ENCODE measurements around the gene MRPL42.

The MRPL42 gene

DNA sequence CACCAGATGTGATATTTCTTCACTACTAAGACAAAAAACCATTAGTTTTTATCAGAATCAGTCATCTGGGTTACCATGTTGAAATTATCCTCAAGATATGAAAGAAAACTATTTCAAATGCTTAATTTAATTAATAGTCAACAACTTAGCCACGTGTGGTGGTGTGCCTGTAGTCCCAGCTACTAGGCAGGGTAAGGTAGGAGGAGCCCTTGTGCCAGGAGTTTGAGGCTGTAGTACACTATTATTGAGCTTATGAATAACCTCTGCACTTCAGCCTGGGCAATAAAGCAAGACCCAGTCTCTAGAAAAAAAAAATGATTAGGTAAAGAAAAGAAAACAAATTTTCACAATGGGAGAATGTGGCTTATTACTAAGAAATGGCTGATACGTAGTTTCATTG lies 33.4 kb downstream of the MRPL42 start:
- no peak for DNase-seq

- DNase-seq: peak in 1 of 2 experiments; percentile 2
Measured at GRCh38 chr12:93502802-93503623, 35.7 kb downstream of the MRPL42 start.

GRCh38 chr12:93507165-93507564 lies 39.9 kb downstream of the MRPL42 start:
- no peak for DNase-seq

GRCh38 chr12:93509506-93509905 lies 42.2 kb downstream of the MRPL42 start:
- DNase-seq: no peak

DNA sequence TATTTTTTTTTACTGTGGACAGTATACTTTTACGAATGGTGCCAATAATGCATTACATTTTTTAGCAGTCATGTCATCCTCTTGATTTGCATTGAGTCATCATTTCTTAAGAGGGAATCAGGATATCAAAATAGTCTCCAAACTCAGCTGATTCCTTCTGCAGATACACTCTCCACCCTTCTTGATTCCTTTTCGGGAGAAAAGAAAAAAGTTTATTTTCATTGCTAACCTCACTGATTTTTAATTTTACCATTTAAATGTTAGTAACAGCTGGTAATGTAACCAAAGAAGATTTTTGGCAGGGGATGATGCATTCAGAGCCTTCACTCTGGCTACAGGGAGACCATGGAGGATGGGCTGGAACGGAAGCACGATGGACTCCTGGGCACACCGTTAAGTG lies 47.5 kb downstream of the MRPL42 start:
- no peak for DNase-seq

GRCh38 chr12:93518725-93519124 lies 51.4 kb downstream of the MRPL42 start:
- no peak for DNase-seq

GRCh38 chr12:93519859-93520258 lies 52.5 kb downstream of the MRPL42 start:
- no peak for DNase-seq

- no peak for DNase-seq
Measured at GRCh38 chr12:93520454-93520853, 53.1 kb downstream of the MRPL42 start.

DNA sequence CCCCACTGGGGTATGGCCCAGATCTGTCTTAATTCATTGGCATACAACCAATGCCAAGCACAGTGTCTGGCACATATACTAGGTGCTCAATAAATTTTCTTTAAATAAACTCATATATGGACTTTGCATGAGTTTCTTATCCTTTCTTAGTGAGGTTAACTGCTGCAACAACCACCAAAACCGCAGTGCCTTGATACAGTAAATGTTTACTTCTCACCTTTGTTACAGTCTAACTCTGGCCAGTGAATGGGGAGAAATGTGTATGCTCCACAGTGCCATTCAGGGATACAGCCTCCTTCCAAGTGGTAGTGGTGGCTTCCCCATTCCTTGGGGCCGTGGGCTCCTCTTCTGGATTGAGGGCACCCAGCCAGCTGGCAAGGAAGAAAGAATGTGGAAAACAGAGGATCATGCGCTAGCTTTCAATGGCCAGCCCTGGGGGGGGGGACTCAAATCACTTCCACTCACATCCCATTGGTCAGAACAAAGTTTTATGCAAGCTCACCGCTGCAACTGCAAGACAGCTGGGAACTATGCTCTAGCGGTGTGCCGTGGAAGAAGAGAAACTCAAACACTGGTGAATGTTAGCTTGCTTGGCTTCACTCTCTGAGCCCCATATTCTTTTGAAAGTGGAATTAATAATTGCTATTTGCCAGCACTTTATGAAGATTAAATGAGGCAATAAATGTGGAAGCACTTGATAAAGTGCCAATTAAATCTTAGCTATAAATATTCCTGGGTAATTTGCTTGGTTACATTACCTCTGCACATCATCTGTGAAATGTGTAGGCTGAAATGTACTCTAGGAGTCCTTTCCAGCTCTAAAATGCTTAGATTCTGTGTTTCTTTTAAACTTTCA lies 54.1 kb downstream of the MRPL42 start:
- DNase-seq: no peak

- no peak for DNase-seq
Measured at GRCh38 chr12:93524386-93525133, 57.2 kb downstream of the MRPL42 start.

DNA sequence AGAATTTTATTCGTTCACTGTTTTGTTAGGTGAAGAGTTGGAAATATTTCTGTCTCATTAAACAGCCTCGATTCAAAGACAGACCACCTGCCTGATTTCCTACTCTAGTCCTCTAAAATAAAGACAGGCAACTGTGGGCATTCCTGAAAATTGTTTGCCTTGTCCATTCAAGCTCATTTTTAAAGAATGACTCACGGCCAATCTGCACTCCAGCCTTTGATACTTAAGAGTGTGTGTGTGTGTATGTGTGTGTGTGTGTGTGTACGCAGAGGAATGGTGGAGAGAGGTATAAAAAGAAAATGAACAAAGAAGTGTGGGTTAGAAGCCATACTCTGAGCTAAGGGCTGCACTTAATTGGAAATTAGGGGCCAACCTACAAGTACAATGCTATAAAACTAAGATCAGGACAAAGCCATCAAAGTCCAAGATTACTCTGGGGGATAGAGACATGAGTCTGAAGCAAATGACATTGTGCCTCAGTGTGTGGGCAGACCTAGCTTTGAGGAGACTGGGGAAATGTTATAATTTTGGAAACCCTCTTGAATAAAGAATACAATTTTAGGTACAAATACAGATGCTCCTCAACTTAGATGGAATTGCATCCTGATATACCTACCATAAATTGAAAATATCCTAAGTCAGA lies 59.6 kb downstream of the MRPL42 start:
- no peak for DNase-seq

- no peak for DNase-seq
Measured at GRCh38 chr12:93530358-93530757, 63.0 kb downstream of the MRPL42 start.

- no peak for DNase-seq
Measured at GRCh38 chr12:93533310-93533709, 66.0 kb downstream of the MRPL42 start.

GRCh38 chr12:93536111-93536765 lies 68.9 kb downstream of the MRPL42 start:
- no peak for DNase-seq

DNA sequence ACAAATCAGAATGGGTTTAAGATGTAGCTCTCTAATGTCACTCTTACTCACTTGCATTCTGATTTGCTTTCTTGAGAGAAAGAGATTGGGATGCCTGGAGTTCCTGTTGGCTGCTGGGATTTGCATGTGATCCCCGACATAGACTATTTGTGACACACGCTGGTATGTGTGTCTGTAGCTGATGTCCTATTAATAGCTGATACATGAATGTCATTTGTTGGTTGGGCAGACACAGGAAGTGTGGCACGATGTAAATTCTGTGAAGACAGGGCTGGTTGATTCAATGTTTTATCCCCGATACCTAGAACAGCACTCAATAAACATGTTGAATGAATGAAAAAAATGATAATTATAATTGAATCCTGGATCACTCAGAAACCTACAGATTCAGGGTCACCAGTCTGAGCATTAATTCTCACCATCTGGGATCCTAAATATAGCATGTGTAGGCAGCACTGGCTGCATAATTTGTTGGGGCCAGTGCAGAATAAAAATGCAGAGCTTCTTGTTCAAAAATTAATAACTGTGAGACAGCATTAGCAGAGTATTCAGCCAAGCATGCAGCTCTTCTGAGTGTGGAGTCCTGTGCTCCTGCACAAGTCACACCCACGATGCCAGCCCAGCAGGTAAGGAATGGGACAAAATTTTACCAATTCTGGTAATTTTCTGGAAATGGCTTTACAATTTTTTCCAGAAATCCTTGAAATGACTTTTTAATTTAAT lies 69.6 kb downstream of the MRPL42 start:
- DNase-seq: no peak

- DNase-seq: no peak
Measured at GRCh38 chr12:93537769-93538168, 70.5 kb downstream of the MRPL42 start.

DNA sequence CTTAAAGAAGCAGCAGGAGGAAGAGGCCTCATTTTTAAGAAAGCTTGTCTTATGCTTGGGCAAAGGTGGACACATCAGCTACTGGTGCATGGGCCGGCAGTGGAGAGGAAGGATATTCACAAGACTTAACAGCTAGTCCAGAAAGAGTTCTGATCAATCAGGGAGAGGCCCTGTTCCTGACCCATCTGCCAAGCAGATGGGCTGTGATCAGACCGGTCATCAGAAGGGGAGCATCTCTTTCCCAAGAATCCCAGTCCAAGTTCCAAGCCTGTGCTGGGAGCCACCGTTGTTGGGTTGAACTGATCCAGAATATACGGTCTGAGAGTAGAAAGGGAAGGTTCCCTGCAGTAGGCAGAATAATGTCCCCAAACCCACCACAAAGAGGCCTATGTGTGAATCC lies 72.5 kb downstream of the MRPL42 start:
- no peak for DNase-seq

DNA sequence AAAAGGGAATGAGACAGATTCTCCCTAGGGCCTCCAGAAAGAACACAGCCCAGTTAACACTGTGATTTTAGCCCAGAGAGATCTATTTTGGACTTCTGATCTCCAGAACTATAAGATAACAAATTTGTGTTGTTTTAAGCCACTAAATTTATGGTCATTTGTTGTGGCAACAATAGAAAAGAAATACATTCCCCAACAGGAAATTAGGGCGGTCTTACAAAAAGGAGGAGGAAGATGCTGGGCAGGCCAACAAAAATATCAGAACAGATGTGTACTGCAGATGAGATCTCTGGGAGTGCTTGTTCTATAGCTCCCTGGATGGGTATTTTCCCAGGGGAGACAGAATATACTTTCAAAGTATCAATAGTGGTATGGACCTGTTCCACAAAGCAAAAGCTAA lies 73.2 kb downstream of the MRPL42 start:
- no peak for DNase-seq

GRCh38 chr12:93541578-93542225 lies 74.4 kb downstream of the MRPL42 start:
- no peak for DNase-seq

DNA sequence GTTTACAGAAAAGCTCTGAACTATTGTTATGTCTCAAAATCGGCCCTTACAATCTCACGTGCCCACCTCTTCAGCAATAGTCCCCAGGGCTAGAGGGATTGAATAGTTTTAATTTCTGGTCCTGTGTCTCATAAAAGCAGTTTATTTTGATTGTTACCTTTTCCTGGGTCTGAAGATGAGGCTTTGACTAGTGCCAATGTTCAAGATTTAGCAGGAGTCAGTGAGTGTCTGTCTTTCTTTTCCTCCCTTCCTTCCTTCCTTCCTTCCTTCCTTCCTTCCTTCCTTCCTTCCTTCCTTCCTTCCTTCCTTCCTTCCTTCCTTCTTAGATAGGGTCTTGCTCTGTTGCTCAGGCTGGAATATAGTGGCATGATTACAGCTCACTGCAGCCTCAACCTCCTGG lies 80.5 kb downstream of the MRPL42 start:
- DNase-seq: no peak

DNA sequence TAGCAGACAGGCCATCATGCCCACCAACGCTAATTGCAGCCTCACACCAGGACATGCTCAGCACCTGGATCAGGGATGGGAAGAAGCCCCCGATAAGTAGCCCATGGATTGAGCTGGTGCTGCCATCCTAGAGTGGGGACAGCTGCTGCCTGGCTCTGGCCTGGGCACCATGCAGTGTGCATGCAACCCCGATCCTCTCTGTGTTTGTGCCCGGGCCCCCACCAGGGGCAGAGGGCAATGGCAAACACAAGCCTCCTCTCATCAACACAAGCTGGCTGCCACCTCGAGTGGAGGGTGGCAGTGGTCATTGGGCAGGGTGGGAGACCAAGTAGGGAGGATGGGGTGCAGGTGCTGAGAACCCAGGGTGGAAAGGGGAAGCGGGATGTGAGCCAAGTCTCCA lies 81.9 kb downstream of the MRPL42 start:
- DNase-seq: no peak
